H1 (cell line): Measurements from ENCODE around the gene ARHGEF16. TPM values are rescaled to one million over a fixed set of nuclear protein-coding genes. Genes with fewer than 3 reads are reported as not detected.

Source experiments
- CTCF ChIA-PET: fragments of 300-600 bp; sonication (Branson Sonifier 250); formaldehyde crosslinking; loops from one replicate; lab custom pipeline; 2021; ENCODE audit not compliant: partially characterized antibody; lab: Charles Lee
- POLR2A ChIA-PET: fragments of 300-600 bp; sonication (Branson Sonifier 250); formaldehyde crosslinking; loops from one replicate; lab custom pipeline; 2021; ENCODE audit warnings: inconsistent platforms; ENCODE audit not compliant: partially characterized antibody; lab: Charles Lee
- DNase-seq, 2 experiments: peaks; one replicate each; pipeline versions ENCODE4 v3.0.0 to v3.0.0-alpha.2; 2010 to 2022; ENCODE audit warnings: low spot score in 2 of 2, low read depth in 1 of 2, mixed read lengths in 1 of 2
- FAIRE-seq: peaks from 2 replicates; lab custom pipeline; 2011; peaks lifted over from hg19 to GRCh38; lab: Jason Lieb, UNC
- H2AFZ ChIP-seq: 2 replicates; pipeline ENCODE4 v1.8.1; 2012; ENCODE audit warnings: low read length, inconsistent platforms
- H2AK5ac ChIP-seq: 2 replicates; pipeline ENCODE4 v1.6.1; 2013; ENCODE audit warnings: low read depth, low read length
- H2BK120ac ChIP-seq: replicated peaks from 2 replicates; pipeline ENCODE3; 2013; ENCODE audit warnings: low read depth, low read length, inconsistent platforms
- H2BK12ac ChIP-seq: 2 replicates; pipeline ENCODE4 v1.6.1; 2013; ENCODE audit warnings: low read depth, low read length
- H2BK15ac ChIP-seq: 2 replicates; pipeline ENCODE4 v1.6.1; 2013; ENCODE audit warnings: low read length
- H2BK20ac ChIP-seq: 2 replicates; pipeline ENCODE4 v1.6.1; 2013; ENCODE audit warnings: low read length
- H2BK5ac ChIP-seq: 2 replicates; pipeline ENCODE4 v1.6.1; 2013; ENCODE audit warnings: low read depth, low read length
- H3K14ac ChIP-seq: 2 replicates; pipeline ENCODE4 v1.6.1; 2013; ENCODE audit warnings: inconsistent platforms; ENCODE audit not compliant: insufficient read length
- H3K18ac ChIP-seq: 2 replicates; pipeline ENCODE4 v1.6.1; 2013; ENCODE audit warnings: low read length; ENCODE audit errors: extremely low read depth
- H3K23ac ChIP-seq: 2 replicates; pipeline ENCODE4 v1.6.1; 2013; ENCODE audit warnings: inconsistent platforms; ENCODE audit not compliant: insufficient read length
- H3K23me2 ChIP-seq: 2 replicates; pipeline ENCODE4 v1.6.1; 2013; ENCODE audit warnings: low read depth, low read length
- H3K27ac ChIP-seq: 2 replicates; pipeline ENCODE4 v1.6.1; 2011; ENCODE audit warnings: low read depth, low read length, inconsistent platforms
- H3K27me3 ChIP-seq, 4 experiments: replicated peaks in 1 of 4; 1 replicate in 1 of 4; 2 replicates in 3 of 4; pipeline versions ENCODE4 v1.6.1 to v1.8.1; 2011 to 2013; ENCODE audit warnings: low read length in 3 of 4, mild to moderate bottlenecking in 3 of 4, inconsistent platforms in 2 of 4, mixed read lengths in 2 of 4, moderate library complexity in 1 of 4; ENCODE audit not compliant: control insufficient read depth in 3 of 4, insufficient read depth in 3 of 4; ENCODE audit errors: extremely low read depth in 1 of 4
- H3K36me3 ChIP-seq, 4 experiments: 2 replicates each; pipeline versions ENCODE4 v1.6.1 to v1.8.1; 2011 to 2013; ENCODE audit warnings: mild to moderate bottlenecking in 4 of 4, low read length in 3 of 4, moderate library complexity in 2 of 4, control low read depth in 1 of 4, inconsistent platforms in 1 of 4; ENCODE audit not compliant: insufficient read depth in 4 of 4, control insufficient read depth in 2 of 4
- H3K4ac ChIP-seq: replicated peaks from 2 replicates; pipeline ENCODE3; 2013; ENCODE audit warnings: low read length, low read depth, mixed read lengths, inconsistent platforms; ENCODE audit not compliant: insufficient read length
- H3K4me1 ChIP-seq, 4 experiments: replicated peaks in 1 of 4; 1 replicate in 1 of 4; 2 replicates in 3 of 4; pipeline versions ENCODE4 v1.6.1 to v1.8.1; 2011 to 2013; ENCODE audit warnings: low read length in 3 of 4, inconsistent platforms in 2 of 4, mixed read lengths in 1 of 4; ENCODE audit not compliant: insufficient read depth in 4 of 4, control insufficient read depth in 3 of 4
- H3K4me2 ChIP-seq, 2 experiments: 2 replicates each; pipeline versions ENCODE4 v1.6.1 to v1.8.1; 2011 to 2013; ENCODE audit warnings: low read depth in 2 of 2, low read length in 2 of 2, control low read depth in 1 of 2, inconsistent platforms in 1 of 2, mild to moderate bottlenecking in 1 of 2; ENCODE audit not compliant: insufficient read depth in 1 of 2
- H3K4me3 ChIP-seq, 4 experiments: fragments of 200-600, 300-600 bp in 1 of 4; sonication (generic), shearing (Covaris generic), sonication (Bioruptor Twin) in 1 of 4; 2 replicates each; pipeline versions ENCODE4 v1.5.1 to v1.8.1; 2011 to 2016; ENCODE audit warnings: low read length in 4 of 4, low read depth in 3 of 4, control low read depth in 2 of 4, inconsistent platforms in 2 of 4, mild to moderate bottlenecking in 2 of 4, mixed read lengths in 1 of 4, moderate library complexity in 1 of 4; ENCODE audit not compliant: insufficient read depth in 2 of 4; ENCODE audit errors: extremely low read depth in 1 of 4
- H3K56ac ChIP-seq: replicated peaks from 2 replicates; pipeline ENCODE3; 2013; ENCODE audit warnings: low read depth, mild to moderate bottlenecking, mixed read lengths, low read length, inconsistent platforms; ENCODE audit not compliant: insufficient read length
- H3K79me1 ChIP-seq: 2 replicates; pipeline ENCODE4 v1.6.1; 2013; ENCODE audit warnings: low read depth, low read length, control low read depth
- H3K79me2 ChIP-seq, 2 experiments: 2 replicates each; pipeline versions ENCODE4 v1.6.1 to v1.8.1; 2012 to 2013; ENCODE audit warnings: low read length in 2 of 2, mild to moderate bottlenecking in 2 of 2, inconsistent platforms in 1 of 2; ENCODE audit not compliant: insufficient read depth in 2 of 2, control insufficient read depth in 1 of 2
- H3K9ac ChIP-seq, 4 experiments: replicated peaks in 1 of 4; 1 replicate in 1 of 4; 2 replicates in 3 of 4; pipeline versions ENCODE4 v1.6.1 to v1.8.1; 2011 to 2013; ENCODE audit warnings: low read depth in 3 of 4, low read length in 3 of 4, control low read depth in 2 of 4, mild to moderate bottlenecking in 2 of 4, moderate library complexity in 2 of 4, inconsistent platforms in 1 of 4; ENCODE audit errors: extremely low read depth in 1 of 4
- H3K9me3 ChIP-seq, 2 experiments: 2 replicates each; pipeline versions ENCODE4 v1.6.1 to v1.8.1; 2012 to 2013; ENCODE audit warnings: mild to moderate bottlenecking in 2 of 2, moderate library complexity in 2 of 2, control low read depth in 1 of 2, inconsistent platforms in 1 of 2, low read depth in 1 of 2, low read length in 1 of 2, mixed read lengths in 1 of 2; ENCODE audit not compliant: insufficient read depth in 2 of 2
- H4K20me1 ChIP-seq, 2 experiments: replicated peaks in 1 of 2; 2 replicates each; pipeline versions ENCODE3 to v1.8.1; 2011 to 2013; ENCODE audit warnings: inconsistent platforms in 2 of 2, low read length in 2 of 2, mild to moderate bottlenecking in 1 of 2; ENCODE audit not compliant: insufficient read depth in 2 of 2, control insufficient read depth in 1 of 2
- H4K5ac ChIP-seq: 2 replicates; pipeline ENCODE4 v1.6.1; 2013; ENCODE audit warnings: low read length, low read depth, mixed read lengths, inconsistent platforms; ENCODE audit not compliant: insufficient read length
- H4K8ac ChIP-seq: 2 replicates; pipeline ENCODE4 v1.8.0; 2013; ENCODE audit warnings: mild to moderate bottlenecking, moderate library complexity, low read length, inconsistent platforms; ENCODE audit not compliant: insufficient read depth; ENCODE audit errors: extremely low read depth
- H4K91ac ChIP-seq: replicated peaks from 2 replicates; pipeline ENCODE3; 2013; ENCODE audit warnings: low read length, mixed read lengths, inconsistent platforms; ENCODE audit not compliant: insufficient read length
- E2F6 ChIP-seq: IDR thresholded peaks from 2 replicates; pipeline ENCODE4 v1.6.1; 2012; ENCODE audit warnings: inconsistent platforms
- WGBS, 2 experiments: shearing (Covaris generic) in 1 of 2; methylation state at CpG; one replicate each; pipeline versions ENCODE4 v1.1.6 to v1.1.7; 2013 to 2015; ENCODE audit warnings: low lambda C conversion rate in 2 of 2, mixed read lengths in 2 of 2, inconsistent platforms in 1 of 2, low coverage in 1 of 2, missing lambda C conversion rate in 1 of 2; ENCODE audit not compliant: insufficient replicate concordance in 2 of 2, insufficient coverage in 1 of 2, insufficient read length in 1 of 2; ENCODE audit errors: extremely low coverage in 1 of 2, missing lambda C conversion rate in 1 of 2; 5-methylcytosine and 5-hydroxymethylcytosine counted together
- polyA plus RNA-seq, 7 experiments: library from polyadenylated mRNA; depleted of rRNA in 3 of 7; stranded (reverse) in 5 of 7; unstranded in 2 of 7; fragments of >200 nt in 5 of 7; fragments of 200-250 nt in 2 of 7; gene quantifications; 1 replicate in 5 of 7; 2 replicates in 1 of 7; 4 replicates in 1 of 7; pipeline versions ENCODE4 v1.2.1 to v1.2.3, GENCODE V29; 2011 to 2013; ENCODE audit warnings: missing spikeins in 2 of 7, mixed read lengths in 2 of 7
- total RNA-seq: library from RNA; stranded (reverse); fragmentation: NEBNext Ultra II Directional; extraction: Animal tissue kit (Norgen Biotek cat#: 25700); gene quantifications from 2 replicates; pipeline ENCODE4 v1.2.1, GENCODE V29; 2021

The ARHGEF16 gene
- total and polyA plus RNA-seq, 2 of the 8 experiments (the other 6 are each of a cell fraction or from before 2014, with no cell fraction given): 18.3 to 20.7 TPM

GRCh38 chr1:3450983-3451382 is 3.5 kb upstream of the ARHGEF16 start:
- Histone ChIP-seq H2BK15ac (no peak overlapping the region), H3K36me3 (no peaks in the 10 kb centered on the region), H2BK5ac (no peak overlapping the region), H2BK120ac (no peak overlapping the region), H2BK20ac (no peak overlapping the region), H3K27me3 (peaks cover 0 to 3% (median 0%) of the 10 kb centered on the region in 4 experiments; a peak in 2 of 7 replicates), H3K9me3 (no peaks in the 10 kb centered on the region), H3K23me2 (peaks cover 3% of the 10 kb centered on the region; the same call in 1 of the 2 replicates), H3K18ac (no peak overlapping the region), H3K4me3 (no peak overlapping the region), H3K4ac (no peak overlapping the region), H3K79me1 (no peaks in the 10 kb centered on the region), H4K91ac (no peak overlapping the region), H2AFZ (no peak overlapping the region), H3K4me2 (no peak overlapping the region), H4K20me1 (peaks cover 0 to 2% of the 10 kb centered on the region in 2 experiments), H3K56ac (no peak overlapping the region), H4K5ac (no peak overlapping the region), H3K14ac (no peak overlapping the region), H4K8ac (no peak overlapping the region), H2BK12ac (no peak overlapping the region), H2AK5ac (no peak overlapping the region), H3K9ac (no peak overlapping the region), H3K79me2 (peaks cover 0 to 5% of the 10 kb centered on the region in 2 experiments; a peak in 1 of 4 replicates), H3K27ac (no peak overlapping the region), H3K23ac (no peak overlapping the region), H3K4me1 (peaks cover 0 to 17% (median 14%) of the 10 kb centered on the region in 4 experiments; a peak in 6 of 7 replicates)
- WGBS, 2 experiments: 85% methylated on average over 12 of the region's 12 CpGs; no CpG with 5 or more reads in 1 of the 2 experiments
- CTCF ChIA-PET: interaction anchor here (0.6 to 3.7 kb wide), 4 partner anchors 20 to 168 kb away, joined by 3 to 18 read pairs (median 4); no protein-coding TSS in a partner anchor
- TF ChIP-seq E2F6: no peak
- POLR2A ChIA-PET: no interaction called here
- DNase-seq: no peak
- FAIRE-seq: no peak
